Thyroid gland (tissue), 4 donors: ENCODE results near the gene B3GAT1. TPM values are rescaled to one million over a fixed set of nuclear protein-coding genes. Genes with fewer than 3 reads are reported as not detected.
A peak's percentile ranks its signal among the peaks of the same experiment; 100 is the strongest.

Experiments used
- DNase-seq, 2 donors: peaks; one replicate each; pipeline ENCODE4 v3.0.0-alpha.2; 2019
- H3K27ac ChIP-seq, 3 donors: fragments of 200-600 bp; sonication (generic); 1 replicate in 2 of 3; 2 replicates in 1 of 3; pipeline ENCODE4 v1.5.1; 2016 to 2019; ENCODE audit warnings: mild to moderate bottlenecking in 1 of 3, moderate library complexity in 1 of 3
- H3K27me3 ChIP-seq: fragments of 200-600 bp; sonication (generic); one replicate; pipeline ENCODE4 v1.5.1; 2019
- H3K36me3 ChIP-seq, 2 donors: fragments of 200-600 bp; sonication (generic); one replicate each; pipeline ENCODE4 v1.5.1; 2016 to 2019
- H3K4me1 ChIP-seq, 2 donors: fragments of 200-600 bp; sonication (generic); one replicate each; pipeline ENCODE4 v1.5.1; 2017 to 2019
- H3K4me3 ChIP-seq, 3 donors: fragments of 200-600 bp; sonication (generic); replicated peaks in 1 of 3; 1 replicate in 2 of 3; 2 replicates in 1 of 3; pipeline ENCODE4 v1.5.1; 2016; ENCODE audit warnings: mild to moderate bottlenecking in 1 of 3
- H3K9me3 ChIP-seq: fragments of 200-600 bp; sonication (generic); one replicate; pipeline ENCODE4 v1.5.1; 2017
- POLR2A ChIP-seq, 2 donors: fragments of 450-650 bp; IDR thresholded peaks; one replicate each; pipeline ENCODE4 v1.6.1; 2017; ENCODE audit warnings: antibody characterized with exemption in 2 of 2, mild to moderate bottlenecking in 2 of 2, moderate library complexity in 1 of 2
- WGBS, 2 donors: methylation state at CpG; one replicate each; pipeline ENCODE4 v1.1.5; 2017; 5-methylcytosine and 5-hydroxymethylcytosine counted together
- intact Hi-C: fragments of 100-400 bp; cut with DNase I; formaldehyde crosslinking; loops from one replicate; pipeline ENCODE4 v1.15.1; 2023
- total RNA-seq, 4 donors: library from RNA; depleted of rRNA; stranded (reverse); fragments of >200 nt; gene quantifications; one replicate each; pipeline ENCODE4 v1.2.3, GENCODE V29; 2016
- TF ChIP-seq, protein P1 (sequence below), 6 experiments: fragments of 200-600 bp in 3 of 6; fragments of 450-650 bp in 3 of 6; sonication (generic) in 3 of 6; IDR thresholded peaks; one replicate each; pipeline ENCODE4 v1.5.1; 2016 to 2019; ENCODE audit warnings: antibody characterized with exemption in 6 of 6, mild to moderate bottlenecking in 2 of 6, inconsistent platforms in 1 of 6, moderate library complexity in 1 of 6

The B3GAT1 gene
- total RNA-seq, 4 donors from 2014 or later: 4.0 to 6.7 (median 5.7) TPM

GRCh38 chr11:134365011-134365925 lies 46.8 kb downstream of the B3GAT1 start:
- DNase-seq: peak; percentile 33 to 62
- Histone ChIP-seq H3K36me3 (no peaks in the 10 kb centered on the region), H3K4me3 (no peak overlapping the region), H3K9me3 (no peaks in the 10 kb centered on the region), H3K27me3 (no peaks in the 10 kb centered on the region), H3K4me1 (peaks cover 6 to 25% of the 10 kb centered on the region in 2 donors), H3K27ac (peak overlapping the region in 1 of 3 donors; percentile 37)
- WGBS, 2 donors: 62 to 64% methylated on average over 9 to 15 of the region's 22 CpGs
- intact Hi-C loops: loop anchor here (10.0 kb wide), 1 partner anchor 110 kb away; no protein-coding TSS in a partner anchor
- TF ChIP-seq POLR2A (IDR thresholded peaks at IDR 0.05): no peak
- TF ChIP-seq, protein P1, sequence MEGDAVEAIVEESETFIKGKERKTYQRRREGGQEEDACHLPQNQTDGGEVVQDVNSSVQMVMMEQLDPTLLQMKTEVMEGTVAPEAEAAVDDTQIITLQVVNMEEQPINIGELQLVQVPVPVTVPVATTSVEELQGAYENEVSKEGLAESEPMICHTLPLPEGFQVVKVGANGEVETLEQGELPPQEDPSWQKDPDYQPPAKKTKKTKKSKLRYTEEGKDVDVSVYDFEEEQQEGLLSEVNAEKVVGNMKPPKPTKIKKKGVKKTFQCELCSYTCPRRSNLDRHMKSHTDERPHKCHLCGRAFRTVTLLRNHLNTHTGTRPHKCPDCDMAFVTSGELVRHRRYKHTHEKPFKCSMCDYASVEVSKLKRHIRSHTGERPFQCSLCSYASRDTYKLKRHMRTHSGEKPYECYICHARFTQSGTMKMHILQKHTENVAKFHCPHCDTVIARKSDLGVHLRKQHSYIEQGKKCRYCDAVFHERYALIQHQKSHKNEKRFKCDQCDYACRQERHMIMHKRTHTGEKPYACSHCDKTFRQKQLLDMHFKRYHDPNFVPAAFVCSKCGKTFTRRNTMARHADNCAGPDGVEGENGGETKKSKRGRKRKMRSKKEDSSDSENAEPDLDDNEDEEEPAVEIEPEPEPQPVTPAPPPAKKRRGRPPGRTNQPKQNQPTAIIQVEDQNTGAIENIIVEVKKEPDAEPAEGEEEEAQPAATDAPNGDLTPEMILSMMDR (IDR thresholded peaks at IDR 0.05): no peak

DNA sequence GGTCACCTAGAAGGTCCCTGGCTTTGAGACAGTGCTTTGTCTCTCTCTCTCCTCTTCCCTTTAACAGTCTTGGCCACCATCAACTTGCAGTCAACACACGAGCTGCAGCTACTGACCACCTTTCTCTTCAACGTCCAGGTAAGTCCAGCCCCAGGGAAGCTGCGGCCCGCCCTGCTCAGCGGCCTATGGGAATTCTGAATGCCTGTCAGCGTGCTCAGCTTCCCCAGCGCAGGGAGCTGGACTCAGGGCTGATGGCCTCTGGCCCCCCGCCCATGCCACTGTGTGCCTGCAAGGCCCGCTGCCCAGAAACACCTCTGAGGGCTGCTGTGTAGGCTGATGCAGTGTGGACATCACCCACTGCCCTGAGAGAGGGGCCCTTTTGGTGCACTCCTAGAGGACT lies 47.8 kb downstream of the B3GAT1 start:
- Histone ChIP-seq H3K4me3 (no peak overlapping the region), H3K9me3 (no peaks in the 10 kb centered on the region), H3K36me3 (no peaks in the 10 kb centered on the region), H3K27ac (no peak overlapping the region), H3K27me3 (no peaks in the 10 kb centered on the region), H3K4me1 (peaks cover 6 to 33% of the 10 kb centered on the region in 2 donors)
- DNase-seq: no peak
- 93 to 100% methylated on average over 3 to 7 of the region's 9 CpGs for WGBS, 2 donors
- intact Hi-C loops: loop anchor here (10.0 kb wide), 1 partner anchor 111 kb away; no protein-coding TSS in a partner anchor
- TF ChIP-seq, protein P1 (IDR thresholded peaks at IDR 0.05): no peak
- TF ChIP-seq POLR2A (IDR thresholded peaks at IDR 0.05): no peak

GRCh38 chr11:134363592-134363991 lies 48.5 kb downstream of the B3GAT1 start:
- intact Hi-C loops: loop anchor here (10.0 kb wide), 1 partner anchor 111 kb away; no protein-coding TSS in a partner anchor
- H3K4me1 ChIP-seq: peaks cover 6 to 33% of the 10 kb centered on the region in 2 donors
- TF ChIP-seq POLR2A (IDR thresholded peaks at IDR 0.05): no peak
- TF ChIP-seq, protein P1 (IDR thresholded peaks at IDR 0.05): no peak
- H3K27me3 ChIP-seq: no peaks in the 10 kb centered on the region
- 56 to 67% methylated on average over 7 of the region's 7 CpGs for WGBS, 2 donors
- no peak overlapping the region for H3K4me3 ChIP-seq
- no peak overlapping the region for H3K27ac ChIP-seq
- peak in 1 of 2 donors; percentile 60 for DNase-seq
- no peaks in the 10 kb centered on the region for H3K36me3 ChIP-seq
- H3K9me3 ChIP-seq: no peaks in the 10 kb centered on the region

DNA sequence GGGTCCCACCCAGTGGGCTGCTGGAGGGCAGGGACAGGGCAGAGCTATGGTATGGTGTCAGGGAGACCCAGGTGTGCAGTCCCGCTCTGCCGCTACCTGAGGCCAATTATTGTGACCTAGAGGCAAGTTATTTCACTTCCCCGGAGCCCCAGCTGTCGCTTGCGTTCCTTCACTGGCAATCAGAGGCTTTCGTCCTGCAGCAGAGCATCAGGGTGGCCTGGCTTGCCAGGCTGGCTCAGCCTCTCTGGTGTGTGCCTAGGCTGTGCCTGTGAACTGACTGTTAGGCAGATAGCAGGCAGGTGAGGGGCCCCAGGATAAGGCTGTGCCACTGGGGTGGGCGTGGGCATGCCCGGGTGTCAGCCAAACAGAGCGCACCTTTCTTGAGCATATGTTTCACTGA lies 48.9 kb downstream of the B3GAT1 start:
- DNase-seq: no peak
- H3K4me1 ChIP-seq: peaks cover 6 to 33% of the 10 kb centered on the region in 2 donors
- TF ChIP-seq, protein P1 (IDR thresholded peaks at IDR 0.05): no peak
- TF ChIP-seq POLR2A (IDR thresholded peaks at IDR 0.05): no peak
- H3K27ac ChIP-seq: no peak overlapping the region
- H3K27me3 ChIP-seq: no peaks in the 10 kb centered on the region
- WGBS, 2 donors: 88 to 96% methylated on average over 3 to 9 of the region's 9 CpGs
- intact Hi-C loops: loop anchor here (10.0 kb wide), 1 partner anchor 112 kb away; no protein-coding TSS in a partner anchor
- no peaks in the 10 kb centered on the region for H3K9me3 ChIP-seq
- no peak overlapping the region for H3K4me3 ChIP-seq
- H3K36me3 ChIP-seq: no peaks in the 10 kb centered on the region
